Vagina (tissue), 2 donors: ENCODE data around the gene NIF3L1. TPM values are rescaled to one million over a fixed set of nuclear protein-coding genes. Genes with fewer than 3 reads are reported as not detected.

Source experiments
- DNase-seq, 2 donors: peaks; one replicate each; pipeline ENCODE4 v3.0.0-alpha.2; 2017; ENCODE audit errors: extremely low spot score in 2 of 2
- H3K27ac ChIP-seq: fragments of 200-600 bp; sonication (generic); one replicate; pipeline ENCODE4 v1.5.1; 2019
- H3K27me3 ChIP-seq: fragments of 200-600 bp; sonication (generic); one replicate; pipeline ENCODE4 v1.5.1; 2019
- H3K36me3 ChIP-seq, 2 donors: fragments of 200-600 bp; sonication (generic); one replicate each; pipeline ENCODE4 v1.5.1; 2017 to 2019
- H3K4me1 ChIP-seq: fragments of 200-600 bp; sonication (generic); one replicate; pipeline ENCODE4 v1.5.1; 2019
- H3K4me3 ChIP-seq, 2 donors: fragments of 200-600 bp; sonication (generic); 1 replicate in 1 of 2; 2 replicates in 1 of 2; pipeline ENCODE4 v1.5.1; 2016 to 2019
- H3K9me3 ChIP-seq: fragments of 200-600 bp; sonication (generic); one replicate; pipeline ENCODE4 v1.5.1; 2019
- POLR2A ChIP-seq, 2 donors: fragments of 450-650 bp; IDR thresholded peaks; one replicate each; pipeline ENCODE4 v1.6.1; 2017; ENCODE audit warnings: antibody characterized with exemption in 2 of 2, mild to moderate bottlenecking in 2 of 2, moderate library complexity in 2 of 2
- POLR2AphosphoS5 ChIP-seq, 2 donors: sonication (generic); formaldehyde crosslinking; IDR thresholded peaks; one replicate each; pipeline ENCODE4 v1.9.0; 2017; ENCODE audit warnings: antibody characterized with exemption in 2 of 2, mild to moderate bottlenecking in 2 of 2, low read depth in 1 of 2; ENCODE audit not compliant: insufficient read depth in 1 of 2
- intact Hi-C: fragments of 100-400 bp; cut with DNase I; formaldehyde crosslinking; loops from one replicate; pipeline ENCODE4 v1.15.1; 2023
- total RNA-seq: library from RNA; depleted of rRNA; stranded (reverse); fragments of >200 nt; gene quantifications from one replicate; pipeline ENCODE4 v1.2.3, GENCODE V29; 2016
- TF ChIP-seq, protein P1 (sequence below), 3 experiments: fragments of 450-650 bp in 2 of 3; fragments of 200-600 bp in 1 of 3; sonication (generic) in 1 of 3; IDR thresholded peaks; one replicate each; pipeline ENCODE4 v1.5.1; 2017 to 2019; ENCODE audit warnings: antibody characterized with exemption in 3 of 3, mild to moderate bottlenecking in 2 of 3, moderate library complexity in 2 of 3

The NIF3L1 gene
- total RNA-seq, 1 donor from 2014 or later: 18.7 TPM

DNA sequence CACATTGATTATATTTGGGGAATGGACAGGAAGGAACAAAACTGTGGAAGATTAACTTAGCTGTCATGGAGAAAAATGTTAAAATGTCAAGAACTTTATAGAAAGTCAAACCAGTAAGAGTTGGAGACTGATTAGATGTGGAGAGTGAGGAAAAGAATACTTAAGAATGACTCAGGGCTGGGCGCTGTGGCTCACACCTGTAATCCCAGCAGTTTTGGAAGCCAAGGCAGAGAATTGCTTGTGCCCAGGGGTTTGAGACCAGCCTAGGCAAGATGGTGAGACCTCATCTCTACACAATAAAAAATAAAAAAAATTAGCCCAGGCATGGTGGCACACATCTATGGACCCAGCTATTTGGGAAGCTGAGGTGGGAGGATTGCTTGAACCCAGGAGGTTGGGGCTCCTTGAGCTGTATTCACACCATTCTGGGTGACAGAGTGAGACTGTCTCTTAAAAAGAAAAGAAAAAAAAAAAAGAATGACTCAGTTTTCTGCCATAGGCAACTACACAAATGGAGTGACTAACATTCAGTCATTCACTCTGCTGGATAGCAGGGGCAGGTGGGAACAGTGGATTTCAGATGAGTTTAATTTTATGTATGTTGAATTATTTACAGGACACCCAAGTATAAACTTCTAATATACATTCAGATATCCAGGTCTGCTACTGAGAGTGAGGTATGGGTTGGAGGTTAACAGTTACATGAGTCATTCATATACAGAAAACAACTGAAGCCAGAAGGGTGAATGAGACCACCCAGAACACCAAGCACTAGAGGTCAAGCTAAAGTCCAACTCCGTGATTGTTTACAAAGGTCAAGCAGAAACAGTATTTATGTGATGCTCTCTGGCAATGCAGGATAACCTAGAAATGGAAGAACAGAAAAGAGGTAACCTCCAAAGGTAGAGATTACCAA is 40.4 kb downstream of the NIF3L1 start:
- H3K4me1 ChIP-seq: no peaks in the 10 kb centered on the region
- H3K27ac ChIP-seq: no peak overlapping the region
- no peak overlapping the region for H3K4me3 ChIP-seq
- TF ChIP-seq, protein P1, sequence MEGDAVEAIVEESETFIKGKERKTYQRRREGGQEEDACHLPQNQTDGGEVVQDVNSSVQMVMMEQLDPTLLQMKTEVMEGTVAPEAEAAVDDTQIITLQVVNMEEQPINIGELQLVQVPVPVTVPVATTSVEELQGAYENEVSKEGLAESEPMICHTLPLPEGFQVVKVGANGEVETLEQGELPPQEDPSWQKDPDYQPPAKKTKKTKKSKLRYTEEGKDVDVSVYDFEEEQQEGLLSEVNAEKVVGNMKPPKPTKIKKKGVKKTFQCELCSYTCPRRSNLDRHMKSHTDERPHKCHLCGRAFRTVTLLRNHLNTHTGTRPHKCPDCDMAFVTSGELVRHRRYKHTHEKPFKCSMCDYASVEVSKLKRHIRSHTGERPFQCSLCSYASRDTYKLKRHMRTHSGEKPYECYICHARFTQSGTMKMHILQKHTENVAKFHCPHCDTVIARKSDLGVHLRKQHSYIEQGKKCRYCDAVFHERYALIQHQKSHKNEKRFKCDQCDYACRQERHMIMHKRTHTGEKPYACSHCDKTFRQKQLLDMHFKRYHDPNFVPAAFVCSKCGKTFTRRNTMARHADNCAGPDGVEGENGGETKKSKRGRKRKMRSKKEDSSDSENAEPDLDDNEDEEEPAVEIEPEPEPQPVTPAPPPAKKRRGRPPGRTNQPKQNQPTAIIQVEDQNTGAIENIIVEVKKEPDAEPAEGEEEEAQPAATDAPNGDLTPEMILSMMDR (IDR thresholded peaks at IDR 0.05): no peak
- TF ChIP-seq POLR2AphosphoS5 (IDR thresholded peaks at IDR 0.05; ENCODE audit: insufficient read depth in 1 of 2, low read depth in 1 of 2) (no peak), POLR2A (IDR thresholded peaks at IDR 0.05) (no peak)
- H3K9me3 ChIP-seq: no peaks in the 10 kb centered on the region
- peaks cover 0 to 82% of the 10 kb centered on the region in 2 donors for H3K36me3 ChIP-seq
- no peak for DNase-seq
- intact Hi-C loops: no loop called here
- H3K27me3 ChIP-seq: no peaks in the 10 kb centered on the region

DNA sequence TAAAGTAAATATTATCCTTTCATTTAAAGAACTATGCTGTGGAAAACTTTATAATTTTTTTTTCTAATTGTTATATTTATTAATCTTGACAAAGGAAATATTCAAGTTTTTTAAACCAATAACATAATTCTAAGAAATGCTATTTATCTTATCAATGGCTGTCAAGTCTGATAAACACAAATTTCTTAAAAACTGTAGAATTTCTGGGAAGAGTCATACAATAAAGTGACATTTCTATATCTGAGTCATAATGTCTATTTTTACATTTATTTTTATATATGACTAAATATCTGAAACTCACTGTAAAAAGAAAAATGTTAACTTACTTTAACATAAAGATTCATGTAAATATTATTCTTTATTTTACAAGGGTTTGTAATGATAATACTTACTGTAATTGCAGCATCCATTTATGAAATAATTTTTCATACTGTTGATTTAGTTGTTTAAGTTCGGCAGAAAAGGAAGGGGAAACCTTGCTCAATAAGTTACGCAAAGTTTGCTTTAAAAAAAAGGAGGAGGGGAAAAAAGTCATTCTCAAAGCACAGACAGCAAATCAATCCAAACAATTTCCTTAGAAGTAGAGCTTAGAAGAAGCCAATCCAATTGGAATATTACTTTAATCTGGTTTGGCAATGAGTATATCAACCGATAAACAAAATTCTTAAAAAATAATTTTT is 41.9 kb downstream of the NIF3L1 start:
- peaks cover 0 to 86% of the 10 kb centered on the region in 2 donors for H3K36me3 ChIP-seq
- intact Hi-C loops: no loop called here

DNA sequence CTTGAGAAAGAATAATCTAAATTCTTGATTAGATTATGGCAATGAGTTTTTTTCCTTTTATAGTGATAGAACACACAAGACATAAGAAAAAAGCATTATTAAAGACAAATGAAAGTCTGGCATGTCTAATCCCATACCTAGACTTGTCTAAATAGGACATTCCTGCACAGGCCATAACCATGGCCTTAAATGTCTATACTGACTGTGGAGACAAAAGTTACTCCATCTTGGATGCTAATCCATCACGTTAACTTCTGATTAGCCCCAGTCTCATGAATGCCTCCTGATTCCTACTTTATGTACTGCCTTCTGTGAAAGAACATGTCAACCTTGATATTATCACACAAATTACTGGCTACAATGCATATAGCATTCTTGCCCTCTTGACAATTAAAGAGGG is 50.7 kb downstream of the NIF3L1 start:
- intact Hi-C loops: no loop called here
- H3K36me3 ChIP-seq: peaks cover 0 to 58% of the 10 kb centered on the region in 2 donors

More for the DNA sequence above, 41.9 kb downstream of the NIF3L1 start:
- no peak overlapping the region for H3K4me3 ChIP-seq
- H3K27me3 ChIP-seq: no peaks in the 10 kb centered on the region
- no peaks in the 10 kb centered on the region for H3K4me1 ChIP-seq
- TF ChIP-seq, protein P1 (IDR thresholded peaks at IDR 0.05): no peak
- TF ChIP-seq POLR2A (IDR thresholded peaks at IDR 0.05) (no peak), POLR2AphosphoS5 (IDR thresholded peaks at IDR 0.05; ENCODE audit: insufficient read depth in 1 of 2, low read depth in 1 of 2) (no peak)
- H3K27ac ChIP-seq: no peak overlapping the region
- H3K9me3 ChIP-seq: no peaks in the 10 kb centered on the region
- no peak for DNase-seq

DNA sequence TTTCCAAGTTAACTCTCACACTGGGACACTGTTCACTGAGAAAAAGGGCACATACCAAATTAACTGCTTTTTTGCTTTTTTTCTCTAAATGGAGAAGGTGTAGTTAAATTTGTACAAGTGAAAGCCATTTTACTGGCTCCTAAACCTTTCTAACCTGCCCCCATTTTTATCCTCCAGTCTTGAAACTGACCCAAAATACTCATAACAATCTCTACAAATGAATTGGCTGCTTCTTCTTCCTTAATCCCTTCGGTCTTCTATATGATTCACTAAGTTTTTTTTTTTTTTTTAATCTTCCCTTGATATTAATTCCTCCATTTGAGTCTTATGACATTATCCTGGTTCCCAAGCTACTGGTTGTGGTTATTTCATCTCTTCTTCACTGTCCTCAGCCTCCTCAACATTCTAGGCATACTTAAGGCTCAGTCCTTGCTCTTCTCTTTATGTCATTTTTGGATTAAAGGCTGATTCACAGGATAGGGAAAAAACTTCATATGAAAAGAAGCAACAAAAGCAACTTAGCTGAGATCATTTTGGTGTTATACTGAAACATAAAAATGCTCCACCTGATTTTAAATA is 54.4 kb downstream of the NIF3L1 start:
- H3K4me1 ChIP-seq: no peaks in the 10 kb centered on the region
- intact Hi-C loops: no loop called here
- TF ChIP-seq, protein P1 (IDR thresholded peaks at IDR 0.05): no peak
- TF ChIP-seq POLR2AphosphoS5 (IDR thresholded peaks at IDR 0.05; ENCODE audit: insufficient read depth in 1 of 2, low read depth in 1 of 2): no peak
- no peak for TF ChIP-seq POLR2A (IDR thresholded peaks at IDR 0.05)
- DNase-seq: no peak
- H3K36me3 ChIP-seq: peaks cover 0 to 57% of the 10 kb centered on the region in 2 donors
- H3K4me3 ChIP-seq: no peak overlapping the region
- H3K27ac ChIP-seq: no peak overlapping the region
- H3K9me3 ChIP-seq: no peaks in the 10 kb centered on the region
- no peaks in the 10 kb centered on the region for H3K27me3 ChIP-seq

More for the DNA sequence above, 50.7 kb downstream of the NIF3L1 start:
- Histone ChIP-seq H3K27me3 (no peaks in the 10 kb centered on the region), H3K4me3 (no peak overlapping the region), H3K9me3 (no peaks in the 10 kb centered on the region), H3K27ac (no peak overlapping the region), H3K4me1 (no peaks in the 10 kb centered on the region)
- DNase-seq: no peak
- no peak for TF ChIP-seq POLR2AphosphoS5 (IDR thresholded peaks at IDR 0.05; ENCODE audit: insufficient read depth in 1 of 2, low read depth in 1 of 2)
- TF ChIP-seq POLR2A (IDR thresholded peaks at IDR 0.05): no peak
- TF ChIP-seq, protein P1 (IDR thresholded peaks at IDR 0.05): no peak
